ENCODE results near the gene FEN1. TPM values are rescaled to one million over a fixed set of nuclear protein-coding genes. Genes with fewer than 3 reads are reported as not detected.

FEN1 gene
- total and polyA plus RNA-seq, 2 of the 13 experiments (the other 11 are each of a cell fraction or from before 2014, with no cell fraction given) = 12.4 to 102 TPM

GRCh38 chr11:61747192-61747966 is 45.3 kb upstream of the FEN1 start (continued):
- TF ChIP-seq ZNF781 (CRISPR knock-in tag; IDR thresholded peaks at IDR 0.05; ENCODE audit: borderline replicate concordance, not compliant biosample characterization) (no peak), EP300 (IDR thresholded peaks at IDR 0.05; ENCODE audit: low read depth in 2 of 2, low read length in 2 of 2) (no peak), EP300 (CRISPR knock-in tag; IDR thresholded peaks at IDR 0.05; ENCODE audit: borderline replicate concordance) (no peak), ZNF296 (CRISPR knock-in tag; conservative IDR thresholded peaks at IDR 0.05) (peak; percentile 86; the same call in 1 of the 2 replicates), ZFP1 (CRISPR knock-in tag; IDR thresholded peaks at IDR 0.05) (peak; percentile 41; the same call in 1 of the 2 replicates), RCOR2 (CRISPR knock-in tag; IDR thresholded peaks at IDR 0.05) (no peak), REXO4 (CRISPR knock-in tag; IDR thresholded peaks at IDR 0.05; ENCODE audit: borderline replicate concordance) (no peak), NCOA2 (CRISPR knock-in tag; IDR thresholded peaks at IDR 0.05) (peak; percentile 38; the same call in 1 of the 2 replicates), SRSF4 (IDR thresholded peaks at IDR 0.05; ENCODE audit: low read depth, low read length, poor library complexity, severe bottlenecking) (no peak), AGO2 (optimal IDR thresholded peaks at IDR 0.05; ENCODE audit: low read depth, low read length) (no peak), IKZF1 (IDR thresholded peaks at IDR 0.05) (no peak), ZNF768 (CRISPR knock-in tag; IDR thresholded peaks at IDR 0.05) (peak; percentile 57; the same call in 1 of the 2 replicates), FLYWCH1 (CRISPR knock-in tag; IDR thresholded peaks at IDR 0.05) (no peak), ZNF121 (CRISPR knock-in tag; IDR thresholded peaks at IDR 0.05) (peak; percentile 48; the same call in 1 of the 2 replicates), ZNF552 (CRISPR knock-in tag; IDR thresholded peaks at IDR 0.05; ENCODE audit: borderline replicate concordance) (no peak), JUND (CRISPR knock-in tag; IDR thresholded peaks at IDR 0.05) (no peak), MXD1 (CRISPR knock-in tag; IDR thresholded peaks at IDR 0.05) (no peak), ZNF513 (CRISPR knock-in tag; conservative IDR thresholded peaks at IDR 0.05) (no peak), ZNF331 (CRISPR knock-in tag; IDR thresholded peaks at IDR 0.05) (peak; percentile 87), ZFP91 (CRISPR knock-in tag; IDR thresholded peaks at IDR 0.05; ENCODE audit: borderline replicate concordance) (peak; percentile 76)
